SH-SY5Y (cell line): Measurements from ENCODE around the gene CCDC24.

Experiments
- GATA2 ChIP-seq: IDR thresholded peaks from 2 replicates; pipeline ENCODE4 v1.6.1; 2011; ENCODE audit warnings: mild to moderate bottlenecking, low read depth, low read length
- GATA3 ChIP-seq: IDR thresholded peaks from 2 replicates; pipeline ENCODE4 v1.6.1; 2011; ENCODE audit warnings: low read depth, mild to moderate bottlenecking, low read length, moderate library complexity

DNA sequence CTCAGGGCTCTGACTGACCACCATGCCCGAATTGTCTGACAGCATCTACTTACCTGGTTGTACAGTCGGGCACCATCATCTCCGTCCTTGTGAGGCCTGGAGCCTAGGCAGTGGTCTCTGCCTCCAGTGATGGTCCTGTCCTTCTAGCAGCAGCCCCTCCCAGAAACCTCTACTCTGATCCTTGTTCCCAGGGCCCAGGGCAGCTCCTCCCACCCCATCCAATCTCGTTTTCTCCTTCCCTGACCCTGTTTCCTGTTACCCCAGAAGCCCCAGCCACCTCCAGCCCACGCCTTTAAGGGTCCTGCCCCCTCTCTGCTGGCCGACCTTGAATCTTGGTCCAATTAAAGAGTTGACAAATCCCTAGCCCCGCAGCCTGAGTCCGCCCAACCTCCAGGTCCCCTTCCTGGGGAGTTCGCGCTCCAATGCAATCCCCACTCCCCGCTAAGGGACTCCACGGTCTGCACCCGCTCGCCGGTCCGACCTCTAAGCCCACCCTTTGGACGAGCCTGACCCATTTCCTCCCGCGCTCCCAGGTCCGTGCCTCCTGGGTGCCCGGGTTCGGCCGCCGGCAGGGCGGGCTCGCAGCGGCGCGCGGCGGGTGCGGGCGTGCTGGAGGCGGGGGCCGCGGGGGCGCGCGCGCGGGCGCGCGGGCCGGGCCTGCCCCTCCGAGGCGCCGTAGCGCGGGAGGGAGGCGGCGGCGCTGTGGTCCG is 12.7 kb upstream of the CCDC24 start, which contains the start of gene B4GALT2:
- TF ChIP-seq GATA3, result no peak
- no peak for TF ChIP-seq GATA2
